SU-DHL-6 (cell line): Measurements from ENCODE around the gene CFAP92.

Experiments
- H2AFZ ChIP-seq: fragments of 200-600 bp; sonication (generic); 2 replicates; pipeline ENCODE4 v1.6.1; 2014; ENCODE audit warnings: low read depth, mild to moderate bottlenecking, moderate library complexity, mixed read lengths, antibody characterized with exemption, low read length; ENCODE audit not compliant: severe bottlenecking
- H3F3A ChIP-seq: fragments of 200-600 bp; shearing (Covaris generic); 2 replicates; pipeline ENCODE4 v1.6.0; 2016; ENCODE audit warnings: antibody characterized with exemption, mild to moderate bottlenecking; ENCODE audit not compliant: insufficient read depth
- H3K27ac ChIP-seq: fragments of 200-600 bp; sonication (generic); 2 replicates; pipeline ENCODE4 v1.5.1; 2016; ENCODE audit warnings: low read depth, mild to moderate bottlenecking, low read length, moderate library complexity, mixed read lengths
- H3K27me3 ChIP-seq: fragments of 200-600 bp; sonication (generic), shearing (Covaris generic); 2 replicates; pipeline ENCODE4 v1.6.0; 2014; ENCODE audit warnings: mild to moderate bottlenecking, low read length
- H3K36me3 ChIP-seq: fragments of 200-600 bp; sonication (generic); 2 replicates; pipeline ENCODE4 v1.6.1; 2014; ENCODE audit warnings: mild to moderate bottlenecking, low read length, mixed read lengths
- H3K4me2 ChIP-seq: fragments of 300-600, 200-600 bp; shearing (Covaris generic), sonication (generic); 2 replicates; pipeline ENCODE4 v1.6.0; 2014; ENCODE audit warnings: low read length, low read depth, mild to moderate bottlenecking; ENCODE audit not compliant: poor library complexity, severe bottlenecking
- H3K4me3 ChIP-seq: fragments of 200-600 bp; sonication (generic); 2 replicates; pipeline ENCODE4 v1.5.1; 2014; ENCODE audit warnings: antibody characterized with exemption, low read length, mild to moderate bottlenecking, mixed read lengths; ENCODE audit not compliant: insufficient read depth, poor library complexity, severe bottlenecking
- H3K79me2 ChIP-seq: fragments of 200-600 bp; sonication (generic); 2 replicates; pipeline ENCODE4 v1.6.1; 2014; ENCODE audit warnings: mild to moderate bottlenecking, low read length, moderate library complexity; ENCODE audit not compliant: insufficient read depth
- H3K9ac ChIP-seq: fragments of 200-600 bp; sonication (generic); 2 replicates; pipeline ENCODE4 v1.7.0; 2014; ENCODE audit warnings: mild to moderate bottlenecking, low read length
- H3K9me2 ChIP-seq: fragments of 200-600 bp; sonication (generic); replicated peaks from 2 replicates; pipeline ENCODE4 v1.6.1; 2014; ENCODE audit warnings: low read length; ENCODE audit not compliant: insufficient read depth
- H3K9me3 ChIP-seq: fragments of 200-600 bp; sonication (generic); 2 replicates; pipeline ENCODE4 v1.6.1; 2014; ENCODE audit warnings: low read length, mixed read lengths; ENCODE audit not compliant: insufficient read depth
- H4K20me1 ChIP-seq: fragments of 200-600 bp; sonication (generic); 2 replicates; pipeline ENCODE4 v1.6.1; 2014; ENCODE audit warnings: low read depth, mild to moderate bottlenecking, antibody characterized with exemption, low read length, moderate library complexity, mixed read lengths
- EZH2phosphoT487 ChIP-seq: fragments of 200-600 bp; sonication (generic), shearing (Covaris generic); conservative IDR thresholded peaks from 2 replicates; pipeline ENCODE4 v1.6.1; 2018; ENCODE audit warnings: mild to moderate bottlenecking, antibody characterized with exemption, low read length, moderate library complexity, mixed read lengths
- TF ChIP-seq, protein P1 (sequence below): fragments of 200-600 bp; sonication (generic); IDR thresholded peaks from one replicate; pipeline ENCODE4 v1.5.1; 2017; ENCODE audit warnings: antibody characterized with exemption, mild to moderate bottlenecking, low read length, moderate library complexity; ENCODE audit not compliant: insufficient read depth, poor library complexity, severe bottlenecking

Gene CFAP92

GRCh38 chr3:128919988-128920387 lies 73.9 kb downstream of the CFAP92 start:
- Histone ChIP-seq H3K27me3 (no peaks in the 10 kb centered on the region), H4K20me1 (no peaks in the 10 kb centered on the region), H3K79me2 (no peaks in the 10 kb centered on the region), H2AFZ (no peak overlapping the region), H3K9ac (no peak overlapping the region), H3K9me3 (peaks cover 6% of the 10 kb centered on the region; the same call in 1 of the 2 replicates), H3F3A (no peaks in the 10 kb centered on the region), H3K9me2 (no peaks in the 10 kb centered on the region), H3K4me2 (no peak overlapping the region), H3K36me3 (peaks cover 33% of the 10 kb centered on the region), H3K27ac (no peak overlapping the region), H3K4me3 (no peak overlapping the region)
- TF ChIP-seq, protein P1, sequence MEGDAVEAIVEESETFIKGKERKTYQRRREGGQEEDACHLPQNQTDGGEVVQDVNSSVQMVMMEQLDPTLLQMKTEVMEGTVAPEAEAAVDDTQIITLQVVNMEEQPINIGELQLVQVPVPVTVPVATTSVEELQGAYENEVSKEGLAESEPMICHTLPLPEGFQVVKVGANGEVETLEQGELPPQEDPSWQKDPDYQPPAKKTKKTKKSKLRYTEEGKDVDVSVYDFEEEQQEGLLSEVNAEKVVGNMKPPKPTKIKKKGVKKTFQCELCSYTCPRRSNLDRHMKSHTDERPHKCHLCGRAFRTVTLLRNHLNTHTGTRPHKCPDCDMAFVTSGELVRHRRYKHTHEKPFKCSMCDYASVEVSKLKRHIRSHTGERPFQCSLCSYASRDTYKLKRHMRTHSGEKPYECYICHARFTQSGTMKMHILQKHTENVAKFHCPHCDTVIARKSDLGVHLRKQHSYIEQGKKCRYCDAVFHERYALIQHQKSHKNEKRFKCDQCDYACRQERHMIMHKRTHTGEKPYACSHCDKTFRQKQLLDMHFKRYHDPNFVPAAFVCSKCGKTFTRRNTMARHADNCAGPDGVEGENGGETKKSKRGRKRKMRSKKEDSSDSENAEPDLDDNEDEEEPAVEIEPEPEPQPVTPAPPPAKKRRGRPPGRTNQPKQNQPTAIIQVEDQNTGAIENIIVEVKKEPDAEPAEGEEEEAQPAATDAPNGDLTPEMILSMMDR = no peak
- no peak for TF ChIP-seq EZH2phosphoT487

DNA sequence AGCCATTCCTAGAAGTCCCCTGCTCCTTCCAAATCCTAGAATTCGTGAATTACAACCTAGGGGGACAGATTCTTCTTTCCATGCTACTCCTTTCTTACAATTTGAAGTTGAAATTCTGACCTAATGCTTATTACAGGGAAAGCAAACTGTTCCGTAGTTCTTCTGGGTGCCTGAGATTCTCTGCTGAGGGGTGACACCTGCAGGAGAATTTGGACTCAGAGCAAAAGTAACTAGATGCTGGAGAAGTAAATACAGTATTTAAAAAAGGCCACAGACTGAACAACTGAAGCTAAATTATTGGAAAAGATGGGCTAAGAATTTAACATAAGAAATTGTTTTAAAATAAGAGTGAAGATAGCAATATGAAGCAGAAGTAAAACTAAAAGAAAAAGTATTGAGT lies 76.6 kb downstream of the CFAP92 start:
- H3K36me3 ChIP-seq = peaks cover 33% of the 10 kb centered on the region
- no peaks in the 10 kb centered on the region for H4K20me1 ChIP-seq
- H3K27ac ChIP-seq = no peak overlapping the region
- H3F3A ChIP-seq = no peaks in the 10 kb centered on the region
- no peaks in the 10 kb centered on the region for H3K27me3 ChIP-seq
- no peaks in the 10 kb centered on the region for H3K9me3 ChIP-seq
- no peaks in the 10 kb centered on the region for H3K9me2 ChIP-seq
- no peak overlapping the region for H3K9ac ChIP-seq
- no peak overlapping the region for H3K4me3 ChIP-seq
- no peak overlapping the region for H2AFZ ChIP-seq
- TF ChIP-seq, protein P1 = no peak
- no peak for TF ChIP-seq EZH2phosphoT487
- H3K79me2 ChIP-seq = no peaks in the 10 kb centered on the region
- H3K4me2 ChIP-seq = no peak overlapping the region

GRCh38 chr3:128914966-128915645 lies 78.8 kb downstream of the CFAP92 start:
- TF ChIP-seq, protein P1 = no peak
- TF ChIP-seq EZH2phosphoT487 = no peak
- H3K79me2 ChIP-seq = no peaks in the 10 kb centered on the region
- no peak overlapping the region for H2AFZ ChIP-seq
- H3K36me3 ChIP-seq = peaks cover 33% of the 10 kb centered on the region
- H4K20me1 ChIP-seq = no peaks in the 10 kb centered on the region
- no peak overlapping the region for H3K4me3 ChIP-seq
- no peaks in the 10 kb centered on the region for H3K27me3 ChIP-seq
- no peak overlapping the region for H3K4me2 ChIP-seq
- H3K9me2 ChIP-seq = no peaks in the 10 kb centered on the region
- H3K9ac ChIP-seq = no peak overlapping the region
- H3K27ac ChIP-seq = no peak overlapping the region
- H3K9me3 ChIP-seq = no peaks in the 10 kb centered on the region
- H3F3A ChIP-seq = no peaks in the 10 kb centered on the region
